Measurements from ENCODE around the gene ZNF487. TPM values are rescaled to one million over a fixed set of nuclear protein-coding genes. Genes with fewer than 3 reads are reported as not detected.
A peak's percentile ranks its signal among the peaks of the same experiment; 100 is the strongest.

Gene ZNF487
- total and polyA plus RNA-seq, 2 experiments from 2014 or later: 5.5 to 11.0 TPM

- peak overlapping the region; percentile 1 for H3K4me2 ChIP-seq (ENCODE audit: unreplicated experiment)
- H3K9me3 ChIP-seq (ENCODE audit: low read depth): no peaks in the 10 kb centered on the region
- H3K79me2 ChIP-seq (ENCODE audit: insufficient read depth): peaks cover 99% of the 10 kb centered on the region
- no peak for DNase-seq
- H3K9me2 ChIP-seq (ENCODE audit: insufficient read depth): no peaks in the 10 kb centered on the region
- H3K9ac ChIP-seq: peak overlapping the region; percentile 16
- WGBS, 2 experiments (ENCODE audit: low coverage in 1 of 2, low lambda C conversion rate in 2 of 2, missing lambda C conversion rate in 2 of 2): 50 to 54% methylated on average over 4 of the region's 4 CpGs
- H3F3A ChIP-seq (ENCODE audit: insufficient read depth): peaks cover 49% of the 10 kb centered on the region
- peaks cover 39% of the 10 kb centered on the region for H4K20me1 ChIP-seq (ENCODE audit: insufficient read depth)
- H3K4me3 ChIP-seq: no peak overlapping the region
- H2AFZ ChIP-seq: no peak overlapping the region
- H3K36me3 ChIP-seq (ENCODE audit: low read depth): 0 out of 2 replicates have a peak, but pooled peaks cover 4% of the 10 kb centered on the region
- peaks cover 84% of the 10 kb centered on the region for H3K4me1 ChIP-seq (ENCODE audit: insufficient read depth)
- H3K27ac ChIP-seq: peak overlapping the region; percentile 87
- in situ Hi-C loops (cut with MboI): no loop called here
- TF ChIP-seq EZH2 (IDR thresholded peaks at IDR 0.05; ENCODE audit: insufficient read depth, poor library complexity, severe bottlenecking): no peak
- H3K27me3 ChIP-seq (replicated peaks; ENCODE audit: insufficient read depth): no peaks in the 10 kb centered on the region
Measured at GRCh38 chr10:43402176-43402575, 34.7 kb upstream of the ZNF487 start.

- Histone ChIP-seq H3K9me3 (ENCODE audit: low read depth) (no peaks in the 10 kb centered on the region), H3K4me3 (no peak overlapping the region), H3F3A (ENCODE audit: insufficient read depth) (peaks cover 49% of the 10 kb centered on the region), H3K9ac (no peak overlapping the region), H3K27me3 (replicated peaks; ENCODE audit: insufficient read depth) (no peaks in the 10 kb centered on the region), H3K9me2 (ENCODE audit: insufficient read depth) (no peaks in the 10 kb centered on the region), H3K27ac (0 out of 2 replicates have a peak overlapping the region, but pooled peaks have one; percentile 87), H3K4me2 (ENCODE audit: unreplicated experiment) (peak overlapping the region; percentile 1), H4K20me1 (ENCODE audit: insufficient read depth) (peaks cover 39% of the 10 kb centered on the region), H3K79me2 (ENCODE audit: insufficient read depth) (peaks cover 97% of the 10 kb centered on the region), H2AFZ (no peak overlapping the region), H3K4me1 (ENCODE audit: insufficient read depth) (peaks cover 78% of the 10 kb centered on the region), H3K36me3 (ENCODE audit: low read depth) (0 out of 2 replicates have a peak, but pooled peaks cover 4% of the 10 kb centered on the region)
- TF ChIP-seq EZH2 (IDR thresholded peaks at IDR 0.05; ENCODE audit: insufficient read depth, poor library complexity, severe bottlenecking) (no peak), EZH2phosphoT487 (IDR thresholded peaks at IDR 0.05; ENCODE audit: insufficient read depth, low read depth) (no peak)
- in situ Hi-C loops (cut with MboI): no loop called here
- DNase-seq: no peak
- WGBS, 2 experiments (ENCODE audit: low coverage in 1 of 2, low lambda C conversion rate in 2 of 2, missing lambda C conversion rate in 2 of 2): 82 to 84% methylated on average over 7 of the region's 7 CpGs
Measured at GRCh38 chr10:43402880-43403452, 33.9 kb upstream of the ZNF487 start.

- peaks cover 93% of the 10 kb centered on the region for H3K79me2 ChIP-seq (ENCODE audit: insufficient read depth)
- 0 out of 2 replicates have a peak overlapping the region, but pooled peaks have one; percentile 100 for H3K9ac ChIP-seq
- 0 out of 2 replicates have a peak, but pooled peaks cover 4% of the 10 kb centered on the region for H3K36me3 ChIP-seq (ENCODE audit: low read depth)
- WGBS, 2 experiments (ENCODE audit: low coverage in 1 of 2, low lambda C conversion rate in 2 of 2, missing lambda C conversion rate in 2 of 2): 64 to 70% methylated on average over 12 to 14 of the region's 14 CpGs
- TF ChIP-seq EZH2 (IDR thresholded peaks at IDR 0.05; ENCODE audit: insufficient read depth, poor library complexity, severe bottlenecking): no peak
- TF ChIP-seq EZH2phosphoT487 (IDR thresholded peaks at IDR 0.05; ENCODE audit: insufficient read depth, low read depth): no peak
- peaks cover 67% of the 10 kb centered on the region for H3K4me1 ChIP-seq (ENCODE audit: insufficient read depth)
- peaks cover 34% of the 10 kb centered on the region for H4K20me1 ChIP-seq (ENCODE audit: insufficient read depth)
- no peak overlapping the region for H2AFZ ChIP-seq
- H3F3A ChIP-seq (ENCODE audit: insufficient read depth): peaks cover 41% of the 10 kb centered on the region
- H3K4me3 ChIP-seq: peak overlapping the region; percentile 95
- in situ Hi-C loops (cut with MboI): no loop called here
- H3K27ac ChIP-seq: 0 out of 2 replicates have a peak overlapping the region, but pooled peaks have one; percentile 100
- H3K9me2 ChIP-seq (ENCODE audit: insufficient read depth): no peaks in the 10 kb centered on the region
- no peaks in the 10 kb centered on the region for H3K27me3 ChIP-seq (replicated peaks; ENCODE audit: insufficient read depth)
- peak; percentile 29 for DNase-seq
- H3K4me2 ChIP-seq (ENCODE audit: unreplicated experiment): peak overlapping the region; percentile 97
- H3K9me3 ChIP-seq (ENCODE audit: low read depth): no peaks in the 10 kb centered on the region
Measured at GRCh38 chr10:43403911-43404703, 32.8 kb upstream of the ZNF487 start.

GRCh38 chr10:43404704-43405084, 32.2 kb upstream of the ZNF487 start:
- peaks cover 29% of the 10 kb centered on the region for H4K20me1 ChIP-seq (ENCODE audit: insufficient read depth)
- 0 out of 2 replicates have a peak overlapping the region, but pooled peaks have one; percentile 100 for H3K27ac ChIP-seq
- 72% methylated on average over 6 of the region's 6 CpGs for WGBS, 2 experiments (ENCODE audit: low coverage in 1 of 2, low lambda C conversion rate in 2 of 2, missing lambda C conversion rate in 2 of 2)
- peaks cover 61% of the 10 kb centered on the region for H3K4me1 ChIP-seq (ENCODE audit: insufficient read depth)
- H3K27me3 ChIP-seq (replicated peaks; ENCODE audit: insufficient read depth): no peaks in the 10 kb centered on the region
- H3K9me3 ChIP-seq (ENCODE audit: low read depth): no peaks in the 10 kb centered on the region
- no peak for DNase-seq
- peaks cover 35% of the 10 kb centered on the region for H3F3A ChIP-seq (ENCODE audit: insufficient read depth)
- peaks cover 87% of the 10 kb centered on the region for H3K79me2 ChIP-seq (ENCODE audit: insufficient read depth)
- no peak overlapping the region for H2AFZ ChIP-seq
- in situ Hi-C loops (cut with MboI): no loop called here
- no peaks in the 10 kb centered on the region for H3K9me2 ChIP-seq (ENCODE audit: insufficient read depth)
- no peak for TF ChIP-seq EZH2phosphoT487 (IDR thresholded peaks at IDR 0.05; ENCODE audit: insufficient read depth, low read depth)
- no peak for TF ChIP-seq EZH2 (IDR thresholded peaks at IDR 0.05; ENCODE audit: insufficient read depth, poor library complexity, severe bottlenecking)
- peak overlapping the region; percentile 97 for H3K4me2 ChIP-seq (ENCODE audit: unreplicated experiment)
- peak overlapping the region; percentile 100; the same call in 1 of the 2 replicates for H3K9ac ChIP-seq
- H3K4me3 ChIP-seq: peak overlapping the region; percentile 95
- 0 out of 2 replicates have a peak, but pooled peaks cover 4% of the 10 kb centered on the region for H3K36me3 ChIP-seq (ENCODE audit: low read depth)

Measured in GM23248 (cell line).